ENCODE results near the gene TMEM181. TPM values are rescaled to one million over a fixed set of nuclear protein-coding genes. Genes with fewer than 3 reads are reported as not detected.

Gene TMEM181
- total and polyA plus RNA-seq, 2 donors (not counting 1 experiment from before 2014, with no cell fraction given) = 35.6 to 36.0 TPM

- no peaks in the 10 kb centered on the region for H3K27me3 ChIP-seq (ENCODE audit: control insufficient read depth, insufficient read depth, low read length)
- H3K4me3 ChIP-seq (replicated peaks in 1 of 4; ENCODE audit: control extremely low read depth in 1 of 4, insufficient read depth in 1 of 4, low read depth in 3 of 4, low read length in 4 of 4) = no peak overlapping the region
- H3K4me2 ChIP-seq (ENCODE audit: extremely low read depth, insufficient read depth, low read length) = no peak overlapping the region
- no peaks in the 10 kb centered on the region for H3K9me3 ChIP-seq (ENCODE audit: control insufficient read depth, insufficient read depth, low read depth, low read length)
- H4K20me1 ChIP-seq (ENCODE audit: control insufficient read depth, extremely low read depth, insufficient read depth, low read length) = no peaks in the 10 kb centered on the region
- H3K27ac ChIP-seq (ENCODE audit: insufficient read depth, low read length) = no peak overlapping the region
- H2AFZ ChIP-seq (ENCODE audit: low read length) = no peak overlapping the region
- no peaks in the 10 kb centered on the region for H3K4me1 ChIP-seq (ENCODE audit: control insufficient read depth, extremely low read depth, insufficient read depth, low read length)
- H3K36me3 ChIP-seq (ENCODE audit: control insufficient read depth, insufficient read depth, low read length) = no peaks in the 10 kb centered on the region
- H3K9ac ChIP-seq (ENCODE audit: insufficient read depth, low read length) = no peak overlapping the region
- DNase-seq (ENCODE audit: low read depth in 2 of 2) = no peak
- TF ChIP-seq CTCF (conservative IDR thresholded peaks at IDR 0.05 in 1 of 2, IDR thresholded peaks at IDR 0.05 in 1 of 2; ENCODE audit: low read depth in 1 of 2, low read length in 2 of 2) = no peak
- no peak for TF ChIP-seq EZH2 (IDR thresholded peaks at IDR 0.05; ENCODE audit: low read length, missing control alignments)
- no peaks in the 10 kb centered on the region for H3K79me2 ChIP-seq (ENCODE audit: control insufficient read depth, insufficient read depth, low read length)
Measured at GRCh38 chr6:158677906-158678578, 118.2 kb downstream of the TMEM181 start.

- TF ChIP-seq CTCF (conservative IDR thresholded peaks at IDR 0.05 in 1 of 2, IDR thresholded peaks at IDR 0.05 in 1 of 2; ENCODE audit: low read depth in 1 of 2, low read length in 2 of 2) (no peak), EZH2 (IDR thresholded peaks at IDR 0.05; ENCODE audit: low read length, missing control alignments) (no peak)
- H3K79me2 ChIP-seq (ENCODE audit: control insufficient read depth, insufficient read depth, low read length) = no peaks in the 10 kb centered on the region
- no peaks in the 10 kb centered on the region for H3K36me3 ChIP-seq (ENCODE audit: control insufficient read depth, insufficient read depth, low read length)
Measured at GRCh38 chr6:158680015-158680414, 120.1 kb downstream of the TMEM181 start.

GRCh38 chr6:158680481-158680880 is 120.6 kb downstream of the TMEM181 start:
- Histone ChIP-seq H3K79me2 (ENCODE audit: control insufficient read depth, insufficient read depth, low read length) (no peaks in the 10 kb centered on the region), H3K9ac (ENCODE audit: insufficient read depth, low read length) (no peak overlapping the region), H3K36me3 (ENCODE audit: control insufficient read depth, insufficient read depth, low read length) (no peaks in the 10 kb centered on the region), H3K27ac (ENCODE audit: insufficient read depth, low read length) (no peak overlapping the region), H3K9me3 (ENCODE audit: control insufficient read depth, insufficient read depth, low read depth, low read length) (no peaks in the 10 kb centered on the region), H2AFZ (ENCODE audit: low read length) (no peak overlapping the region), H4K20me1 (ENCODE audit: control insufficient read depth, extremely low read depth, insufficient read depth, low read length) (no peaks in the 10 kb centered on the region), H3K4me3 (replicated peaks in 1 of 4; ENCODE audit: control extremely low read depth in 1 of 4, insufficient read depth in 1 of 4, low read depth in 3 of 4, low read length in 4 of 4) (no peak overlapping the region), H3K4me2 (ENCODE audit: extremely low read depth, insufficient read depth, low read length) (no peak overlapping the region), H3K4me1 (ENCODE audit: control insufficient read depth, extremely low read depth, insufficient read depth, low read length) (no peaks in the 10 kb centered on the region), H3K27me3 (ENCODE audit: control insufficient read depth, insufficient read depth, low read length) (no peaks in the 10 kb centered on the region)
- DNase-seq (ENCODE audit: low read depth in 2 of 2) = no peak
- TF ChIP-seq EZH2 (IDR thresholded peaks at IDR 0.05; ENCODE audit: low read length, missing control alignments) (no peak), CTCF (conservative IDR thresholded peaks at IDR 0.05 in 1 of 2, IDR thresholded peaks at IDR 0.05 in 1 of 2; ENCODE audit: low read depth in 1 of 2, low read length in 2 of 2) (no peak)

More at GRCh38 chr6:158680015-158680414, 120.1 kb downstream of the TMEM181 start:
- no peak overlapping the region for H3K9ac ChIP-seq (ENCODE audit: insufficient read depth, low read length)
- DNase-seq (ENCODE audit: low read depth in 2 of 2) = no peak
- H3K4me2 ChIP-seq (ENCODE audit: extremely low read depth, insufficient read depth, low read length) = no peak overlapping the region
- H3K4me3 ChIP-seq (replicated peaks in 1 of 4; ENCODE audit: control extremely low read depth in 1 of 4, insufficient read depth in 1 of 4, low read depth in 3 of 4, low read length in 4 of 4) = no peak overlapping the region
- H3K9me3 ChIP-seq (ENCODE audit: control insufficient read depth, insufficient read depth, low read depth, low read length) = no peaks in the 10 kb centered on the region
- H3K27ac ChIP-seq (ENCODE audit: insufficient read depth, low read length) = no peak overlapping the region
- no peaks in the 10 kb centered on the region for H3K4me1 ChIP-seq (ENCODE audit: control insufficient read depth, extremely low read depth, insufficient read depth, low read length)
- H2AFZ ChIP-seq (ENCODE audit: low read length) = no peak overlapping the region
- H3K27me3 ChIP-seq (ENCODE audit: control insufficient read depth, insufficient read depth, low read length) = no peaks in the 10 kb centered on the region
- no peaks in the 10 kb centered on the region for H4K20me1 ChIP-seq (ENCODE audit: control insufficient read depth, extremely low read depth, insufficient read depth, low read length)

All from fibroblast of lung (primary cell).